Thyroid gland (tissue), 4 donors: ENCODE results near the gene PPIL6. TPM values are rescaled to one million over a fixed set of nuclear protein-coding genes. Genes with fewer than 3 reads are reported as not detected.
A peak's percentile ranks its signal among the peaks of the same experiment; 100 is the strongest.

Experiments
- DNase-seq, 2 donors: peaks; one replicate each; pipeline ENCODE4 v3.0.0-alpha.2; 2019
- H3K27ac ChIP-seq, 3 donors: fragments of 200-600 bp; sonication (generic); 1 replicate in 2 of 3; 2 replicates in 1 of 3; pipeline ENCODE4 v1.5.1; 2016 to 2019; ENCODE audit warnings: mild to moderate bottlenecking in 1 of 3, moderate library complexity in 1 of 3
- H3K27me3 ChIP-seq: fragments of 200-600 bp; sonication (generic); one replicate; pipeline ENCODE4 v1.5.1; 2019
- H3K36me3 ChIP-seq, 2 donors: fragments of 200-600 bp; sonication (generic); one replicate each; pipeline ENCODE4 v1.5.1; 2016 to 2019
- H3K4me1 ChIP-seq, 2 donors: fragments of 200-600 bp; sonication (generic); one replicate each; pipeline ENCODE4 v1.5.1; 2017 to 2019
- H3K4me3 ChIP-seq, 3 donors: fragments of 200-600 bp; sonication (generic); replicated peaks in 1 of 3; 1 replicate in 2 of 3; 2 replicates in 1 of 3; pipeline ENCODE4 v1.5.1; 2016; ENCODE audit warnings: mild to moderate bottlenecking in 1 of 3
- H3K9me3 ChIP-seq: fragments of 200-600 bp; sonication (generic); one replicate; pipeline ENCODE4 v1.5.1; 2017
- POLR2A ChIP-seq, 2 donors: fragments of 450-650 bp; IDR thresholded peaks; one replicate each; pipeline ENCODE4 v1.6.1; 2017; ENCODE audit warnings: antibody characterized with exemption in 2 of 2, mild to moderate bottlenecking in 2 of 2, moderate library complexity in 1 of 2
- WGBS, 2 donors: methylation state at CpG; one replicate each; pipeline ENCODE4 v1.1.5; 2017; 5-methylcytosine and 5-hydroxymethylcytosine counted together
- intact Hi-C: fragments of 100-400 bp; cut with DNase I; formaldehyde crosslinking; loops from one replicate; pipeline ENCODE4 v1.15.1; 2023
- total RNA-seq, 4 donors: library from RNA; depleted of rRNA; stranded (reverse); fragments of >200 nt; gene quantifications; one replicate each; pipeline ENCODE4 v1.2.3, GENCODE V29; 2016
- TF ChIP-seq, protein P1 (sequence below), 6 experiments: fragments of 200-600 bp in 3 of 6; fragments of 450-650 bp in 3 of 6; sonication (generic) in 3 of 6; IDR thresholded peaks; one replicate each; pipeline ENCODE4 v1.5.1; 2016 to 2019; ENCODE audit warnings: antibody characterized with exemption in 6 of 6, mild to moderate bottlenecking in 2 of 6, inconsistent platforms in 1 of 6, moderate library complexity in 1 of 6

PPIL6 gene
- total RNA-seq, 4 donors from 2014 or later: 20.1 to 31.2 (median 27.0) TPM

- no peak for TF ChIP-seq POLR2A (IDR thresholded peaks at IDR 0.05)
- TF ChIP-seq, protein P1, sequence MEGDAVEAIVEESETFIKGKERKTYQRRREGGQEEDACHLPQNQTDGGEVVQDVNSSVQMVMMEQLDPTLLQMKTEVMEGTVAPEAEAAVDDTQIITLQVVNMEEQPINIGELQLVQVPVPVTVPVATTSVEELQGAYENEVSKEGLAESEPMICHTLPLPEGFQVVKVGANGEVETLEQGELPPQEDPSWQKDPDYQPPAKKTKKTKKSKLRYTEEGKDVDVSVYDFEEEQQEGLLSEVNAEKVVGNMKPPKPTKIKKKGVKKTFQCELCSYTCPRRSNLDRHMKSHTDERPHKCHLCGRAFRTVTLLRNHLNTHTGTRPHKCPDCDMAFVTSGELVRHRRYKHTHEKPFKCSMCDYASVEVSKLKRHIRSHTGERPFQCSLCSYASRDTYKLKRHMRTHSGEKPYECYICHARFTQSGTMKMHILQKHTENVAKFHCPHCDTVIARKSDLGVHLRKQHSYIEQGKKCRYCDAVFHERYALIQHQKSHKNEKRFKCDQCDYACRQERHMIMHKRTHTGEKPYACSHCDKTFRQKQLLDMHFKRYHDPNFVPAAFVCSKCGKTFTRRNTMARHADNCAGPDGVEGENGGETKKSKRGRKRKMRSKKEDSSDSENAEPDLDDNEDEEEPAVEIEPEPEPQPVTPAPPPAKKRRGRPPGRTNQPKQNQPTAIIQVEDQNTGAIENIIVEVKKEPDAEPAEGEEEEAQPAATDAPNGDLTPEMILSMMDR (IDR thresholded peaks at IDR 0.05): peak in 2 of 6 experiments; percentile 23 to 42
- Histone ChIP-seq H3K27me3 (no peaks in the 10 kb centered on the region), H3K4me1 (peaks cover 10% of the 10 kb centered on the region in 2 donors), H3K4me3 (peak overlapping the region; percentile 17 to 97 (median 53)), H3K36me3 (peaks cover 8 to 11% of the 10 kb centered on the region in 2 donors), H3K27ac (peak overlapping the region; percentile 77 to 91 (median 78)), H3K9me3 (no peaks in the 10 kb centered on the region)
- intact Hi-C loops: loop anchor here (10.0 kb wide), 1 partner anchor 56 kb away; the partner anchor contains the start of gene CD164
- 1 to 2% methylated on average over 9 to 22 of the region's 31 CpGs for WGBS, 2 donors
- peak; percentile 66 for DNase-seq
Measured at GRCh38 chr6:109441069-109441816, 815 bp upstream of the PPIL6 start.

DNA sequence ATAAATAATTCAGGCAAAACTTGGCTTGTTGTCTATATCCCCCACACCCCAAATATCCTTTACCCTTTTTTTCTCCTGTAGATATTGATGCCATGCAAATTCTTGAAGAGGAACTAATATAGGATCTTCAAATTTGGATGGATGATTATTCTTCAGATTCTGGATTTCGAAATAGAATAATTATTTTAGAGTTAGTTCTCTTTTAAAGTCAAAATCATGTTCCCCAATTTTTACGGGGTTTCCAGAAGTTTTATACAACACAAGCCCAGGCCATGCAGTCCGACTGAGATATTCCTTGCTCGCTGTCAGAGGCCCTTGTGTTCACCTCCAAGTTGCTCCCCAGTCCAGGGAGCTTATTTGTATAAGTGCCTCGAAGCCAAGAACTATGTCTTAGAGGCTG lies 4.4 kb downstream of the PPIL6 start:
- intact Hi-C loops: no loop called here
- no peaks in the 10 kb centered on the region for H3K9me3 ChIP-seq
- no peak for DNase-seq
- H3K27me3 ChIP-seq: no peaks in the 10 kb centered on the region
- TF ChIP-seq, protein P1 (IDR thresholded peaks at IDR 0.05): no peak
- no peak for TF ChIP-seq POLR2A (IDR thresholded peaks at IDR 0.05)
- H3K36me3 ChIP-seq: no peaks in the 10 kb centered on the region
- H3K4me3 ChIP-seq: no peak overlapping the region
- 88 to 92% methylated on average over 5 of the region's 5 CpGs for WGBS, 2 donors
- H3K27ac ChIP-seq: no peak overlapping the region
- H3K4me1 ChIP-seq: no peaks in the 10 kb centered on the region

- Histone ChIP-seq H3K4me3 (no peak overlapping the region), H3K9me3 (no peaks in the 10 kb centered on the region), H3K27me3 (no peaks in the 10 kb centered on the region), H3K27ac (no peak overlapping the region), H3K4me1 (no peaks in the 10 kb centered on the region), H3K36me3 (no peaks in the 10 kb centered on the region)
- TF ChIP-seq, protein P1 (IDR thresholded peaks at IDR 0.05): no peak
- no peak for TF ChIP-seq POLR2A (IDR thresholded peaks at IDR 0.05)
- intact Hi-C loops: no loop called here
- no peak for DNase-seq
- 76 to 81% methylated on average over 2 of the region's 2 CpGs for WGBS, 2 donors
Measured at GRCh38 chr6:109434456-109434855, 6.0 kb downstream of the PPIL6 start.

DNA sequence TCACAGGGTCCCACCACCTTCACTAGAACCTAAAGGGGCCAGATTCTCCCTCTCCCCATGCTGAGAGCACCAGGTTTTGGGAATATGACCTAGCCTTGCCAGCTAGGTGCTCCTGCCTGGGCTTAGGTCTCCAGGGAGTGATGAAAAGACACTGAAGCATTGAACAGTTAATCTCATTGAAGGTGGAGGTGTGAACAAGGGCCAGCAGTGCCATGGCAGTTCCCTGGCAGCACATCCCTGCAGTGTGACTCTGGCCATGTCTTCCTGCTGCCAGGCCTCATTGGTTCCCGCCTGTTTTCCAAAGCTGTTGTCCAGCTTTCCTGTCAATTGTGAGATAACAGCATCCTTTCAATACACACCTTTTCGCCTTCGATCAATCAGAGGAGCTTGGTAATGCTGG lies 10.9 kb downstream of the PPIL6 start:
- WGBS, 2 donors: 96% methylated on average over 3 of the region's 3 CpGs
- no peak overlapping the region for H3K27ac ChIP-seq
- DNase-seq: no peak
- H3K27me3 ChIP-seq: no peaks in the 10 kb centered on the region
- TF ChIP-seq, protein P1 (IDR thresholded peaks at IDR 0.05): no peak
- no peak for TF ChIP-seq POLR2A (IDR thresholded peaks at IDR 0.05)
- no peaks in the 10 kb centered on the region for H3K9me3 ChIP-seq
- intact Hi-C loops: no loop called here
- no peaks in the 10 kb centered on the region for H3K36me3 ChIP-seq
- no peak overlapping the region for H3K4me3 ChIP-seq
- peaks cover 0 to under 1% of the 10 kb centered on the region in 2 donors for H3K4me1 ChIP-seq

DNA sequence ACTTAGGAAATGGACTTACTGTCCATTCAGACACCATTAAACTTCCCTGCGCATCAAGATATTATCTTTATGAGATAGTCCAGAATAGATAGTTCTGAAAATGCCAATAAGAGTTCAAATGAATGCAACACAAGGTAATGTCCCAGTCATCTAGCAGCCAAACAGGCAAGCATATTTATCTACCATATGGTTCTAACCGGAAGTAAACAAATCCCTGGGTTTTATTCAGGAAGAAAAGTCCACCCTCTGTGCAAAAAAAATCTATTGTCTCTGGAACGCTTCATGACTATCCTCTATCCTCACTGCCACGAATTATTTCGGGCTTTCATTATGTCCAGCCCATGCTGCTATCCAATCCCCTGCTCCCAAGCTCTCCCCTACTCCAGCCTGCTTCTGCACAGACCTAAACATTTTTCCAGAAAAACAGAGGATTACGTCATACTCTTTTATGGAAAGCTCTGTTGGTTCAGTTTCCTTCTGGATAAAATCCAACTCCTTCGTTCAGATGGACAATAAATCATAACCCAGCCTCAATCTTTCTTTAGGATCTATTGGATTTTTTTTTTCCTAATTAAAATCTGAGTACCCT lies 11.4 kb downstream of the PPIL6 start:
- Histone ChIP-seq H3K27ac (no peak overlapping the region), H3K27me3 (no peaks in the 10 kb centered on the region), H3K36me3 (no peaks in the 10 kb centered on the region), H3K4me3 (no peak overlapping the region), H3K4me1 (peaks cover 4 to 5% of the 10 kb centered on the region in 2 donors), H3K9me3 (no peaks in the 10 kb centered on the region)
- intact Hi-C loops: no loop called here
- DNase-seq: no peak
- WGBS, 2 donors: 64 to 65% methylated on average over 7 of the region's 7 CpGs
- TF ChIP-seq, protein P1 (IDR thresholded peaks at IDR 0.05): no peak
- no peak for TF ChIP-seq POLR2A (IDR thresholded peaks at IDR 0.05)
